Spleen (tissue), 13 donors: ENCODE results near the gene SPDYE6. TPM values are rescaled to one million over a fixed set of nuclear protein-coding genes. Genes with fewer than 3 reads are reported as not detected.
"Not testable (repeated sequence)": the region's sequence is repeated elsewhere in the genome, so short reads cannot be mapped to it uniquely, and the experiment has no call there.

Source experiments
- DNase-seq: peaks from one replicate; pipeline ENCODE4 v3.0.0-alpha.2; 2020
- H3K27ac ChIP-seq, 8 donors: fragments of 200-600 bp; sonication (generic) in 7 of 8; 1 replicate in 4 of 8; 2 replicates in 4 of 8; pipeline versions ENCODE4 v1.5.0 to v1.8.0; 2016 to 2021; ENCODE audit warnings: inconsistent platforms in 4 of 8, mild to moderate bottlenecking in 4 of 8, moderate library complexity in 1 of 8
- H3K27me3 ChIP-seq, 7 donors: fragments of 200-600 bp; sonication (generic) in 6 of 7; replicated peaks in 1 of 7; 1 replicate in 4 of 7; 2 replicates in 3 of 7; pipeline versions ENCODE4 v1.5.0 to v1.8.0; 2016 to 2021; ENCODE audit warnings: inconsistent platforms in 3 of 7, mild to moderate bottlenecking in 1 of 7
- H3K36me3 ChIP-seq, 6 donors: fragments of 200-600 bp; sonication (generic) in 5 of 6; 1 replicate in 4 of 6; 2 replicates in 2 of 6; pipeline versions ENCODE4 v1.5.0 to v1.8.0; 2016 to 2021; ENCODE audit warnings: inconsistent platforms in 2 of 6
- H3K4me1 ChIP-seq, 6 donors: fragments of 200-600 bp; sonication (generic) in 5 of 6; 1 replicate in 3 of 6; 2 replicates in 3 of 6; pipeline versions ENCODE4 v1.5.0 to v1.8.0; 2016 to 2021; ENCODE audit warnings: inconsistent platforms in 3 of 6
- H3K4me3 ChIP-seq, 8 donors: fragments of 200-600 bp; sonication (generic) in 7 of 8; 1 replicate in 4 of 8; 2 replicates in 4 of 8; pipeline versions ENCODE4 v1.5.0 to v1.8.0; 2016 to 2021; ENCODE audit warnings: inconsistent platforms in 4 of 8, mild to moderate bottlenecking in 4 of 8, moderate library complexity in 2 of 8
- H3K9me3 ChIP-seq, 8 donors: fragments of 200-600 bp; sonication (generic) in 7 of 8; 1 replicate in 4 of 8; 2 replicates in 4 of 8; pipeline versions ENCODE4 v1.5.0 to v1.8.0; 2016 to 2021; ENCODE audit warnings: inconsistent platforms in 4 of 8
- POLR2A ChIP-seq, 3 donors: fragments of 450-650 bp; IDR thresholded peaks; one replicate each; pipeline ENCODE4 v1.5.1; 2017; ENCODE audit warnings: antibody characterized with exemption in 3 of 3, mild to moderate bottlenecking in 1 of 3
- POLR2AphosphoS5 ChIP-seq, 3 donors: sonication (generic); formaldehyde crosslinking; IDR thresholded peaks; one replicate each; pipeline ENCODE4 v1.5.1; 2017; ENCODE audit warnings: antibody characterized with exemption in 3 of 3
- WGBS, 5 donors: extraction: QIAGEN DNeasy Blood & Tissue Kit in 3 of 5; methylation state at CpG; one replicate each; pipeline versions ENCODE4 v1.1.5 to v1.1.7; 2013 to 2018; 5-methylcytosine and 5-hydroxymethylcytosine counted together
- intact Hi-C: fragments of 100-400 bp; cut with DNase I; formaldehyde crosslinking; loops from one replicate; pipeline ENCODE4 v1.15.0; 2023; ENCODE audit warnings: low total_unique reads
- long read RNA-seq, 2 donors: transcript quantifications; one replicate each; lab custom pipeline, GENCODE V29; 2026
- polyA plus RNA-seq, 3 donors: library from polyadenylated mRNA; stranded (reverse); fragments of 200-250 nt; gene quantifications; one replicate each; pipeline ENCODE4 v1.2.1, GENCODE V29; 2013
- total RNA-seq, 7 donors: library from RNA; depleted of rRNA in 3 of 7; stranded (reverse); fragments of >200 nt in 3 of 7; fragmentation: NEBNext Ultra II Directional in 4 of 7; extraction: Animal tissue kit (Norgen Biotek cat#: 25700) in 4 of 7; gene quantifications; one replicate each; pipeline versions ENCODE4 v1.1.0 to v1.2.1, GENCODE V29; 2016 to 2021
- TF ChIP-seq, protein P1 (sequence below), 11 experiments: fragments of 200-600 bp in 7 of 11; fragments of 450-650 bp in 4 of 11; sonication (generic) in 4 of 11; IDR thresholded peaks in 8 of 11; conservative IDR thresholded peaks in 3 of 11; 1 replicate in 7 of 11; 2 replicates in 4 of 11; pipeline versions ENCODE4 v1.4.0 to v1.8.0; 2016 to 2021; ENCODE audit warnings: antibody characterized with exemption in 11 of 11, inconsistent platforms in 4 of 11, mild to moderate bottlenecking in 1 of 11
- donor health status: healthy with polysubstance abuse.
- donor health status: DM: no; HTN: no; CAD: no; lungs with moderate emphysema.
- donor health status: DM: no; HTN: no; CAD: no.
- donor health status: Bipolar disorder and iron deficiency.
- donor health status: healthy.
- donor health status: DM: no; HTN: no; CAD: no.
- donor health status: DM: yes; HTN: yes; CAD: no.

SPDYE6 gene, protein sequence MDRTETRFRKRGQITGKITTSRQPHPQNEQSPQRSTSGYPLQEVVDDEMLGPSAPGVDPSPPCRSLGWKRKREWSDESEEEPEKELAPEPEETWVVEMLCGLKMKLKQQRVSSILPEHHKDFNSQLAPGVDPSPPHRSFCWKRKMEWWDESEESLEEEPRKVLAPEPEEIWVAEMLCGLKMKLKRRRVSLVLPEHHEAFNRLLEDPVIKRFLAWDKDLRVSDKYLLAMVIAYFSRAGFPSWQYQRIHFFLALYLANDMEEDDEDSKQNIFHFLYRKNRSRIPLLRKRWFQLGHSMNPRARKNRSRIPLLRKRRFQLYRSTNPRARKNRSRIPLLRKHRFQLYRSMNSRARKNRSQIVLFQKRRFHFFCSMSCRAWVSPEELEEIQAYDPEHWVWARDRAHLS
- total RNA-seq (not detected), polyA plus RNA-seq (under 1 TPM in 1 of 3 donors, not detected in 2; 0.06 TPM)
- long read RNA-seq, donor 1: 0 reads
- long read RNA-seq, donor 2, partial matches to known transcripts: 5 of 10 reads
- long read RNA-seq, donor 2, other reads (novel, unspliced or antisense): 5 of 10 reads

DNA sequence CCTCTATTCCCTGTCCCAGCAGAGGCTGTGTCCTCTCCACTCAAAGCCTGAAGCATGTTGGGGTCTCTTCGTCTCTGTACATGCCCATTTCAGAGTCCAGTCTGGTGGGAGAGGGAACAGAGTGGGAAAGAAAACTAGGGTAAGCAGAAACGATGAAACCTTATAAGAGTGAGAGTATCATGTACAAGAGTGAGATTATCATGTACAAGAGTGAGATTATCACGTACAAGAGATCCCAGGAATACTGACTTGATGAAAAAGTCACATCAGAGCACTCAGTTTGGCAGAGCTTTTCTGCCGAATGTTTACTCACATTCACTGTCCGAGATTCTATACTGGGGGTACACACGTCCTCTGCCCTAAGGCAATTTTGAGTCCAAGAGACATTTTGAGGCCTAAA, at the start of gene SPDYE6:
Gene SPDYE6 (minus strand): TSS at position 101 of the 400 bp plus-strand sequence. CDS start 421 bp downstream, outside the sequence.
- H3K27ac ChIP-seq, H3K36me3 ChIP-seq, H3K4me1 ChIP-seq, H3K9me3 ChIP-seq, H3K4me3 ChIP-seq, H3K27me3 ChIP-seq, DNase-seq, intact Hi-C loops: not testable (repeated sequence)
- WGBS, 5 donors: no CpG with 5 or more reads among the region's 6 CpGs

DNA sequence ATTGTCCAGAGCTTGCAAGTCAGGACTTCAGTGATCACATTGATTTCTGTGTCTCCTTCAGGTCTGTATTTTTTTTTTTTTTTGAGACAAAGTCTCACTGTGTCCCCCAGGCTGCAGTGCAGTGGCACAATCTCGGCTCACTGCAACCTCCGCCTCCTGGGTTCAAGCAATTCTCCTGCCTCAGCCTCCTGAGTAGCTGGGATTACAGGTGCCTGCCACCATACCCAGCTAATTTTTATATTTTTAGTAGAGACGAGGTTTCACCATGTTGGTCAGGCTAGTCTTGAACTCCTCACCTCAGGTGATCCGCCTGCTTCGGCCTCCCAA, 48.6 kb upstream of the SPDYE6 start:
- H3K27me3 ChIP-seq, H3K4me3 ChIP-seq, H3K9me3 ChIP-seq, DNase-seq: not testable (repeated sequence)
- Histone ChIP-seq H3K27ac (peak overlapping the region in 1 of 8 donors; percentile 26), H3K4me1 (peaks cover 0 to 49% (median 19%) of the 10 kb centered on the region in 6 donors), H3K36me3 (peaks cover 0 to 100% (median 93%) of the 10 kb centered on the region in 6 donors)
- TF ChIP-seq, protein P1, sequence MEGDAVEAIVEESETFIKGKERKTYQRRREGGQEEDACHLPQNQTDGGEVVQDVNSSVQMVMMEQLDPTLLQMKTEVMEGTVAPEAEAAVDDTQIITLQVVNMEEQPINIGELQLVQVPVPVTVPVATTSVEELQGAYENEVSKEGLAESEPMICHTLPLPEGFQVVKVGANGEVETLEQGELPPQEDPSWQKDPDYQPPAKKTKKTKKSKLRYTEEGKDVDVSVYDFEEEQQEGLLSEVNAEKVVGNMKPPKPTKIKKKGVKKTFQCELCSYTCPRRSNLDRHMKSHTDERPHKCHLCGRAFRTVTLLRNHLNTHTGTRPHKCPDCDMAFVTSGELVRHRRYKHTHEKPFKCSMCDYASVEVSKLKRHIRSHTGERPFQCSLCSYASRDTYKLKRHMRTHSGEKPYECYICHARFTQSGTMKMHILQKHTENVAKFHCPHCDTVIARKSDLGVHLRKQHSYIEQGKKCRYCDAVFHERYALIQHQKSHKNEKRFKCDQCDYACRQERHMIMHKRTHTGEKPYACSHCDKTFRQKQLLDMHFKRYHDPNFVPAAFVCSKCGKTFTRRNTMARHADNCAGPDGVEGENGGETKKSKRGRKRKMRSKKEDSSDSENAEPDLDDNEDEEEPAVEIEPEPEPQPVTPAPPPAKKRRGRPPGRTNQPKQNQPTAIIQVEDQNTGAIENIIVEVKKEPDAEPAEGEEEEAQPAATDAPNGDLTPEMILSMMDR (IDR thresholded peaks at IDR 0.05 in 8 of 11, conservative IDR thresholded peaks at IDR 0.05 in 3 of 11): peak in 1 of 11 experiments; percentile 3
- intact Hi-C loops: loop anchor here (5.0 kb wide), 1 partner anchor 52 kb away; no protein-coding TSS in a partner anchor
- 89 to 98% (median 96%) methylated on average over 5 of the region's 5 CpGs for WGBS, 5 donors

DNA sequence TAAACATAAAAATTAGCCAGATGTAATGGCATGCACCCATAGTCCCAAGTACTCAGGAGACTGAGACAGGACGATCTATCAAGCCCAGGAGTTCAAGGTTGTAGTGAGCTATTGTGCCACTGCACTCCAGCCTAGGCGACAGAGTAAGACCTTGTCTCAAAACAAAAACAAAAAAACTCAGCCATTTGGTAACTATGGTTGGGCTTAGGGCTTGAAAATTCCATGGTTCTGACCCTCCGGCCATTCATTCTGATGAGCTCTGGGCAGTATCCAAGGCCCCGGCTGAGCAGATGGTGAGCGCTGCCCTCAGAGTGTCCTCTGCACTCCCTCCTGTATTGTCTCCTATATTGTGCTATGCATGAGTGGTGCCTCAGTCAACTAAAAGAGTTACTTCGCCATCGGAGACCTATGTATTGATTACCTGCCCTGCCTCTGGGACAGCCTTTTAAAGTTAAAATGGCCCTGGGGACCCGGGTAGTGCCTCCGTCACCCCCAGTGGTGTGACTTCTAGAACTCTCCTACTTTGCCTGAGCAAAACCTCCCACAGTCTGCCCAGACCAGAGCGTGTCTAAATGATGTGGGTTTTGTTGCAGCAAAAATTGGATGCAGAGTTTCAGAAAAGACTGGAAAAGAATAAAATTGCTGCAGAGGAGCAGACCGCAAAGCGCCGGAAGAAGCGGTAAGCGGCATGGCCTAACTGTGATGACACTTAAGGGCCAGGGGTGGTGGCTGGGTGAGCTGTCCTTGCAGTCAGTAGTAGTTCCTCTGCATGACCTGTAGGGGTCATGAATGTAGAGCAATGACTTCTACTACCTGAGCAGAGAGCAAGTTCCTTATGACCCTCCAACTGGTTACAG, 48.0 kb upstream of the SPDYE6 start:
- intact Hi-C loops: no loop called here
- Histone ChIP-seq H3K4me3 (no peak overlapping the region), H3K27ac (peak overlapping the region in 4 of 8 donors; percentile 21 to 42 (median 28)), H3K36me3 (peaks cover 2 to 100% (median 94%) of the 10 kb centered on the region in 6 donors), H3K27me3 (no peaks in the 10 kb centered on the region), H3K9me3 (no peaks in the 10 kb centered on the region), H3K4me1 (peaks cover 0 to 44% (median 19%) of the 10 kb centered on the region in 6 donors)
- peak; percentile 85 for DNase-seq
- 62 to 71% (median 66%) methylated on average over 15 of the region's 15 CpGs for WGBS, 5 donors
- peak in 1 of 3 donors; percentile 59 for TF ChIP-seq POLR2AphosphoS5 (IDR thresholded peaks at IDR 0.05)
- TF ChIP-seq, protein P1 (IDR thresholded peaks at IDR 0.05 in 8 of 11, conservative IDR thresholded peaks at IDR 0.05 in 3 of 11): peak; percentile 75 to 91 (median 86)
- no peak for TF ChIP-seq POLR2A (IDR thresholded peaks at IDR 0.05)

DNA sequence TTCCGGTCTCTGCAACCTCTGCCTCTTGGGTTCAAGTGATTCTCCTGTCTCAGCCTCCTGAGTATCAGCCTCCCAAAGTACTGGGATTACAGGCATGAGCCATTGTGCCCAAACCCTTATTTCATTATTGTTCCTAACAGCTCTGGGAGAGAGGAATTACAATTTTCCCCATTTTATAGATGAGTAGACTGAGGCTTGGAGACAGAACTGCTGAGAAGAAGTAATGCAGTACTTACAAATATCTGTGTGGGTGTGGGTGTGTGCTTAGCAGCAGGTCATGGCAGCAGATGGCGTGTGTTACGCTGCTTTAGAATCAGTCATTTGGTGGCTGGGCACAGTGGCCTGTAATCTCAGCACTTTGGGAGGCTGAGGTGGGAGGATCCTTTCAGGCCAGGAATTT, 47.3 kb upstream of the SPDYE6 start:
- TF ChIP-seq, protein P1 (IDR thresholded peaks at IDR 0.05 in 8 of 11, conservative IDR thresholded peaks at IDR 0.05 in 3 of 11): no peak
- TF ChIP-seq POLR2AphosphoS5 (IDR thresholded peaks at IDR 0.05) (no peak), POLR2A (IDR thresholded peaks at IDR 0.05) (no peak)
- Histone ChIP-seq H3K27me3 (no peaks in the 10 kb centered on the region), H3K9me3 (no peaks in the 10 kb centered on the region), H3K4me1 (peaks cover 0 to 44% (median 15%) of the 10 kb centered on the region in 6 donors), H3K36me3 (peaks cover 2 to 100% (median 92%) of the 10 kb centered on the region in 6 donors), H3K27ac (no peak overlapping the region), H3K4me3 (no peak overlapping the region)
- 93 to 96% (median 95%) methylated on average over 3 of the region's 3 CpGs for WGBS, 5 donors
- intact Hi-C loops: no loop called here
- DNase-seq: no peak
